Right forelimb (tissue), 1 donor: Measurements from ENCODE around the gene FAM3D.
"Not testable (repeated sequence)": the region's sequence is repeated elsewhere in the genome, so short reads cannot be mapped to it uniquely, and the experiment has no call there.

Experiments used
- DNase-seq: peaks from one replicate; pipeline ENCODE4 v3.0.0-alpha.2; 2018

The FAM3D gene, protein sequence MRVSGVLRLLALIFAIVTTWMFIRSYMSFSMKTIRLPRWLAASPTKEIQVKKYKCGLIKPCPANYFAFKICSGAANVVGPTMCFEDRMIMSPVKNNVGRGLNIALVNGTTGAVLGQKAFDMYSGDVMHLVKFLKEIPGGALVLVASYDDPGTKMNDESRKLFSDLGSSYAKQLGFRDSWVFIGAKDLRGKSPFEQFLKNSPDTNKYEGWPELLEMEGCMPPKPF

DNA sequence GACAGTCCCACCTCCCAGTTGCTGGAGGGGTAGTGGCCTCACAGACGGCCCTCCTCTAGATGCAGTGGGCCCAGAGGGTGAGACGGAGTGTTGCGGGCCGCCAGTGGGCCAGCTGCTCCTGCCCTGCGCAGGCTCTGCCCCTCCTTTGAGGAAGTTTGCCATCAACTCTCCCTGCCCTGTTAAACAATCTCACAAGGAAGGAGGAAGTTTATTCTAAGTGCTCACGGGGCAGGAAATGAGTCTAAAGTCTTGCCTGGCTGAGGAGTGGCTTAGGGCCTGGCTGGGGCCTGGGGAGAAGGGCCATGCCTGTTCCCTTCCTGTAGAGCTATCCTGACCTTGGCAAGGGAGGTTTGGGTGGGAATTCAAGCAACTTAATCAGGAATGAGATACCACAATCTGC is at the start of gene FAM3D:
Gene FAM3D (minus strand): TSS at position 92 of the 400 bp plus-strand sequence. CDS start 11,211 bp downstream, outside the sequence.
- no peak for DNase-seq

DNA sequence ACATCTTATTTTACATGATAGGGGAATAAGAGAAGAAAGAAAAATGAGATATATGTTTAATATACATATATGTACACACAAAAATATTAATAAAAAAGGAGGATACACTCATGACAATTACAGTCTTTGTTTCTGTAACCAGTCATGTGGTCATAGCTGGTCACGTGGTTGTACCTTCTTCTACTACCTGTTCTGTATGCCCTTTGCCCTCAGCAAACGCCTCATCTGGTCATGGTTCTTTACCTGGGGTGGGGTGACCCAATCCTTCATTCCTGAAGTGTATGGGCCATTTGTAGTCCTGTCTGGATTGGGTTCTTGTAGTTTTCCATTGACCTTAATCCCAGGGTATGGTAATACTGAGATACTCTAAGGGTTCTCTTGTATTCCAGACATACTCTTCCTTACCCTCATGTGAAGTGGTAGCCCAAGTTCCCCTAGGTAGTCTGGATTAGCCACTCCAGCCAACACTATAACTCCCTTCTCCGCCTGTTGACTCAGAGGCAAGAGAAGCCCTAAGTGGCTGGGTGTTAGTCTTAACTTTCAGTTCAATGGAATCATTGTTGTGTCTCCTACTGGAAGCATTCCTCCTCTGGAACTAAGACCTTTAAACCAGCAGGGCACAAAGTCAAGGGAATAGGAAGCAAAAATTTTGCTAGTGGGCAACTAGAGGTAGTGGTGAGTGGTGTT is 47.3 kb upstream of the FAM3D start:
- DNase-seq = no peak

DNA sequence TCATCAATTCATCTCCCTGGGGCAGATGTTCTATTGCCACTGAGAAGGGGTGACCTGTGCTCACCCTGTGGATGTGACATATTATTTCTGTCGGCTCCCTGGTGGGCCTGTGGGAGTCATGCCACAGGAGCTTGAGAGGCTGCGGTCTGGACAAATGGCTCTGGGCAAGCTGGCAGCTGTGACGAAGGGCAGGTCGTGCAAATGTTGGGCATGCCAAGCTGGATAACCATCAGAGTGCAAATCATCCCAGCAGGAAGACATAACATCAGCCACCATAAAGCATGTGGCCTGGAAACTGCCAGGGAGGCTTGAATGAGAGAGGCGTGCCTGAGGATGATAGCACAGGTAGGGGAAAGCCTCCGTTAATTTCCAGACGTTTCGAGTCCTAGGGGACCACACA is 45.3 kb upstream of the FAM3D start:
- DNase-seq = no peak

DNA sequence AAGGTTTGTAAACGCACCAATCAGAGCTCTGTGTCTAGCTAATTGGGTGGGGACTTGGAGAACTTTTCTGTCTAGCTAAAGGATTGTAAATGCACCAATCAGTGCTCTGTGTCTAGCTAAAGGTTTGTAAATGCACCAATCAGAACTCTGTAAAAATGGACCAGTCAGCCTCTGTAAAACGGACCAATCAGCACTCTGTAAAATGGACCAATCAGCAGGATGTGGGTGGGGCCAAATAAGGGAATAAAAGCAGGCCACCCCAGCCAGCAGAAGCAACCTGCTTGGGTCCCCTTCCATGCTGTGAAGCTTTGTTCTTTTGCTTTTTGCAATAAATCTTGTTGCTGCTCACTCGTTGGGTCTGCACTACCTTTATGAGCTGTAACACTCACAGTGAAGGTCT is 42.4 kb upstream of the FAM3D start:
- not testable (repeated sequence) for DNase-seq

DNA sequence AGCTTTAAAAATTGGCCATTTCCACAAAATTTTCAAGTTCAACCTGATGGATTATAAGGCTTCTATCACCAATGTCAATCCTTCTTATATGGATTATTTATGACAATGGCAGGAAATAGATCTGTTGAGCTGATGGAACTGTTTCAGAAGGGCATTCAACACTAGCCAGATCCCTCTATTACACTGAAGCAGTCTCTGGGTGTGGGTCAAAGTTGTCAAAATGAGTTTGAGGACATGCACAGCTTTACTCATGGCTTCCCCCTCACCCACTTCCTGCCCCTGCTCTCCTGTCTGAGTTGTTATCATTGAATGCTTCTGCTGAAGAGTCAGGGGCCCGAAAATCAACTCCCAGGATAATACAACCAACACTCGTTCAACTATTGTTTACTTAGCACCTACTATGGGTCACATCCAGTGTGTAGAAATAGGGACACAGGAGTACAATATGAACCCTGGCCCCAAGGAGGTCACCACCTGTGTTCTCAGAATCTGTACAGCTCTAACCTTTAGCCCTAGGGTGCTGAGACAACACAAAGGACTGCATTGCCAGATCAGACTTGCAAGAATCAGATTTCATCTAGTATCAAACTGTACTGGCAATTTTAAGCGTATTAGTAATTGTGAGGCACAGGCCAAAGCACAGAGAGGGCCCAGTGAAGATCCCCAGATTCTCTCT is 41.7 kb upstream of the FAM3D start:
- DNase-seq = no peak

DNA sequence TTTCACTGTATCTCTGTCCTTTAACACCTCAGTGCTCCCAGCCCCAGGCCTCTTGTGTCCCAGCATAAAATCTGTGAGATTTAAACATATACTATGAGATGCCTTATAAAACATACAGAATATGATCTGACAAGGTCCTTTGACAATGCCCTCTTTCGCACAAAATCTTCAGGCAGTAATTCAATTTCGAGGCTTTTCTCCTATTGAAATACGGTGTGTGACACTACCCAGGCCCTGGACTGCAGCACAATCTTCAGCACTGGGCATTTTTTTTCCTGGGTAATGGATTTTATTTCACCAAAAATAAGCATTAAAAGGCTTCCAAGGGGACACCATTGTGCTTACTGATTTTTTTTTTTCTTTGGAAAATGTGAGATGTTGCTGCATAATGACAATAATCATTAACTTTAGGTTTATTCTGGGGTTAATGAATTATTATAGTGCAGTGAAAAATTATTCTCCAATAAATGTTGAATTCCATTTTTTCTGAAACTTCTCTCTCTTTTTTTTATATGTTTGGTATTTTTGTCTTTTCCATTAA is 40.9 kb upstream of the FAM3D start:
- no peak for DNase-seq

DNA sequence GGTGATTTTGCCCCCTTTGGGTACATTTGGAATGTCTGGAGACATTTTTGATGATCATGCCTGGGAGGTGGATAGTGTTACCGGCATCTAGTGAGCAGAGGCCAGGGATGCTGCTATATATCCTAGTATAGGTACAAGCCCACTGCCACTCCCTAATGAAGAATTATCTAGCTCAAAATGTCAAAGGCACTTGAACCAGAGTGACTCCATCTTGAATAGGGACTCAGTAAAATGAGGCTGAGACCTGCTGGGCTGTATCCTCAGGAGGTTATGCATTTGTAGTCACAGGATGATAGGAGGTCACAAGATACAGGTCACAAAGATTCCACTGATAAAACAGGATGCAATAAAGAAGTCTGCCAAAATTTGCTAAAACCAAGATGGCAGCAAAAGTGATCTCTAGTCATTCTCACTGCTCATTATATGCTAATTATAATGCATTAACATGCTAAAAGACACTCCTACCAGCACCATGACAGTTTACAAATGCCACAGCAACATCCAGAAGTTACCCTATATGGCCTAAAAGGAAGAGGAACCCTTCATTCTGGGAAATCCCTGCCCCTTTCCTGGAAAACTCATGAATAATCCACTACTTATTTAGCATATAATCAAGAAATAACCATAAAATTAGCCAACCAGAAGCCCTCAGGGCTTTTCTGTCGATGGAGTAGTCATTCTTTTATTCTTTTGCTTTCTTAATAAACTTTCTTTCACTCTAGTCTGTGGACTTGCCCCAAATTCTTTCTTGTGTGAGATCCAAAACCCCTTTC is 40.0 kb upstream of the FAM3D start:
- no peak for DNase-seq

DNA sequence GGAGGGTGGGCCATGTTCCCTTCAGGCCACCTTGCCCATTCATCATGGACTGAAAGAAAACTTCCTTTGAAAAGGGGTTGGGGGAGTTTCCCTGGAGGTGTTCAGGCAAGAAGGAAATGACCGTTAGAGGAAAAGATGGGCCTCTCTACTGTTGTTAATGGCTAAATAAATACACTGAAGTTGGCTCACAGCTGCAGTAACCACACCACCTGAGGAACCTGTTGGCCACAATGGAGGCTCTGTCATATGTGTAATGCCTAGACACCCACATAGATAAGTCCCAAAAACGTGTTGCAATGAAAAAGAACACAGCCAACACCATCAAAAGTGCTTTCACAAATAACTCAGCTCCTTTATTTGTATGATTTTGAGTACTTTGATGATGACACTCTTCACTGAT is 38.2 kb upstream of the FAM3D start:
- DNase-seq = no peak

DNA sequence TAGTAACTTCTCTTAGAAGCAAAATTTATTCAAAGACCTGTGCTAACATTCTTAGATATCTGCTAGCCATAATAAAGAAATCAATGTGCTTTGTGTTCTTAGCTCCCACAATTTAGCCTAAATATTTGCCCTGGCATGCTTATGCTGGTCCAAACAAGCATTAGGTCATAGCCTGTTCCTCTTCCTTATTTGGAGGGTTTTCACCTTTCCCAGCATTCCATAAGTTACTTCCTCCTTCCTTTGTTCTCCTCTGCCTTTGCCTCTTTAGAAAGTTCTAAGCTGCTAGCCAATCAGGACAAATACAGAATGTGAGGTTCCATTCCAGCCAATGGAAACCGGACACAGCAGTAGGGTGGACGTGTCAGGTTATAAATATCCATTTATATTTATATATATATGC is 37.7 kb upstream of the FAM3D start:
- DNase-seq = not testable (repeated sequence)

DNA sequence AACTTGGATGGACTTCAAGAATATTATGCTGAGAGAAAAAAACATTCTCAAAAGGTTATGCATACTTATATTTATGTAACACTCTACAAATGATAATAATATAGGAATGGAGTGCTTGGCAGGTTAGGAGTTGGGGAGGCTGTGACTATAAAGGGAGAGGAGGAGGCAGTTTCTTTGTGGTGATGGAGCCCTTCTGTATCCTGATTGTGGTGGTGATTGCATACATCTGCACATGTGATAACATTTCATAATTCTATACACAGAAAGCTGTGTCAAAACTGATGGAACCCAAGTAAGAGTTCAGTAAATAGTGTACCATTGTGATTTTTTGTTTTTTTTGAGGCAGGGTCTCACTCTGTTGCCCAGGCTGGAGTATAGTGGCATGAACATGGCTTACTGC is 31.7 kb upstream of the FAM3D start:
- no peak for DNase-seq

DNA sequence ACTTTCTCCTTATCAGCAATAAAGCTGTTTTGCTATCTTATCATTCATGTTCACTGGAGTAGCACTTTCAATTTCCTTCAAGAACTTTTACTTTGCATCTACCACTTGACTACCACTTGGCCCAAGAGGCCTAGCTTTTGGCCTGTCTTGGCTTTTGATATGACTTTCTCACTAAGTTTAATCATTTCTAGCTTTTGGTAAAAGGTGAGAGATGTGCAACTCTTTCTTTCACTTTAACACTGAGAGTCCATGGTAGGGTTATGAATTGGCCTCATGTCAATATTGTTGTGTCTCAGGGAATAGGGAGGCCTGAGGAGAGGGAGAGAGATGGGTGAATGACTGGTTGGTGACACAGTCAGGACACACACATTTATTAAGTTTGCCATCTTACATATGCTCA is 31.0 kb upstream of the FAM3D start:
- DNase-seq = no peak

DNA sequence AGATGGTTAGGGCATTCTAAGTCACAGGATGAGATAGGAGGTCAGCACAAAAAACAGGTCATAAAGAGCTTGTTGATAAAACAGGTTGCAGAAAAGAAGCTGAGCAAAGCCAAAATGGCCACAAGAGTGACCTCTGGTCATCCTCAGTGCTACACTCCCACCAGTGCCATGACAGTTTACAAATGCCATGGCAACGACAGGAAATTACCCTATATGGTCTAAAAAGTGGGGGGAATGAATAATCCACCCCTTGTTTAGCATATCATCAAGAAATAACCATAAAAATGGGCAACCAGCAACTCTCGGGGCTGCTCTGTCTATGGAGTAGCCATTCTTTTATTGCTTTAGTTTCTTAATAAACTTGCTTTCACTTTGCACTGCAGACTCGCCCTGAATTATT is 30.2 kb upstream of the FAM3D start:
- not testable (repeated sequence) for DNase-seq

DNA sequence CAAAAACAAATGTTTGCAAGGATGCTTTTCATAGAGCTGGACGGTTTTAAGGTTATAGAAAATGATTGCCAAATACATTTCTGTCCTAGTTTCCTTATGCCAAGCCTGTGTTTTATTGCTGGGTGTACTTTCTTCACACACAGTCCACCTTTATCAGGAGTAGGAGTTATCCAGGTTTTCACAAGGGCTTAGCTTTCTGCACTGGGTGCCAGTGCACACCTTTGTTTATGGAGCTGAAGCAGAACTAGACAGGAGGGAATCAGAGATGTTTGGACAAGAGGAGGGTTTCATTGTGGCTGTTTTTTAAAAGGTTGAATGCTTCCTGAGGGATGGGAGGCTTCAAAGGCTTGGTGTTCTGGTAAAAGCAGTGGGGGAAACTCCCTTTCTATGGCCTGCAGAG is 29.5 kb upstream of the FAM3D start:
- no peak for DNase-seq

DNA sequence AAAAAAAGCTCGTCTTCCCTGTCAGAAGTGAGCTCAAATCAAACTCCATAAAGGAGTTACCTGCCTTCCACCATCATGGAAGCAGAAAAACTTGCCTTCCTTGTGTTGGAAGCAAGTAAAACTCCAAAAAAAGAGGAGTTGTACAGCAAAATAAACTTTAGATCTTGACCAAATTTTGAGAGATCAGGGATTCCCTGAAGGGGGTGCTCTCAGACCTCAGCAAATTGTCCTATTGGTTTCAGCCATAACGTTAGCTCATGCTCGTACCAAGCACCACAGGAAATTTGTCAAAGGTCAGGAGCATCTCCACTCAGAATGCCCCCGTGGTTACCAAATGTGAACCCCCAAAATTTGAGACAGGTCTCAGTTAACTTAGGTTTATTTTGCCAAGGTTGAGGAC is 28.7 kb upstream of the FAM3D start:
- not testable (repeated sequence) for DNase-seq

DNA sequence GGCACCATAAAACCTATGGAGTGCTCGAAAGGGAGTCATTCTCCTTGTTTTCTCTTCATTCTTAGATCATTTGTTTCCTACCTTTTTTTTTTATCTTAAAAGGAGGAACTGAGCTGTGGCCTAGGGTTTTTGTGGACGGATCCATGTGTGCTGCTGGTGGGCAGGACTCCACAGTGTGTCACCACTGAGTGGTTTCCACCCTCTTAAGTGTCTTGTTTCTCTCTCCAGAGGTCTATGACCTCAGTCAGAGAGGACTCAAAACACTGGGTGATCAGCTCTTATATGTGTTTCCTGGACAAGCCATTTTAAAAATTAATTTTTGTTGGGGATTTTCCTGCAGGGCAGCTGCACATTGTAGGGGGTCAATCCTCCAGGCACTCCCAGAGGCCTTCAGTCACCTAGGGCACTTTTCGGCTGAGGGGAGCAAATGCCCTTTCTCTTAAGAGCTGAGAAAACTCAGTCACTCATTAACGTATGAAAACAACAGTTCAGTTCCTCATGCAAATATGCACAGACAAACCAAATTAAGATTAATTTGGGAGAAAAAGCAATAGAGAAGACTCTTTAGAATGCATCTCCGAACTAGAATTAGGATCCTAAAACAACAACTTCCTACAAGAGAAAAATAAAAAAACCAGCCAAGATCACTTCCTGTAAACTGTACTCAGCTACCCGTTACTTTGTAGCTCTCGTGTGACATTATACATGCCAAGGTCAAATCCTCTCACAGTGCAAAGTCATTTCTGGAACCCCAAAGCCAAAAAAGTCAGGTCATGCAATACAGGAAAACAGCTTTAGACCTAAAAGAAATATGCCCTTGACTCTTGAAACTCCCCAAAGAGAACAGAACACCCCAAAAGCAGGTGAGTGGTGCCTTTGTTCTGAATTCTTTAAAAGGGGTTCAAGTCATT is 27.6 kb upstream of the FAM3D start:
- no peak for DNase-seq

DNA sequence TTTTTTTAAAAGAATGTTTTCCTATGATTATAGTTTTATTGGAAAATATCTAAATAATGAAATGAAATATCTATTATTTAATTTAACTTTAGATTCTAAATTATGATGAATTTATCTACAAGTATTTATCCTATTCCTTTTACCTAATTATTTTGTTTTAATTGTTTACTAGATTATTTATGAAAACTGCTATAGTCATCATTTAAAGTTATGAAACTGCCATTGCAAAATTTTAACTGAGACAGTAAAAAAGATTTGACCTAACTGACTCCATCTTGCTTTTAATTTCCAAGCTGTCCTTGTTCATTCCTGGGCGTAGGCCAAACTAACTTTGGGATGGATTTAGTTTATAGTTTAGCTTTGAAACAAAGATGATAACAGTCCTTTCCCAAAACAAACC is 25.9 kb upstream of the FAM3D start:
- DNase-seq = no peak

DNA sequence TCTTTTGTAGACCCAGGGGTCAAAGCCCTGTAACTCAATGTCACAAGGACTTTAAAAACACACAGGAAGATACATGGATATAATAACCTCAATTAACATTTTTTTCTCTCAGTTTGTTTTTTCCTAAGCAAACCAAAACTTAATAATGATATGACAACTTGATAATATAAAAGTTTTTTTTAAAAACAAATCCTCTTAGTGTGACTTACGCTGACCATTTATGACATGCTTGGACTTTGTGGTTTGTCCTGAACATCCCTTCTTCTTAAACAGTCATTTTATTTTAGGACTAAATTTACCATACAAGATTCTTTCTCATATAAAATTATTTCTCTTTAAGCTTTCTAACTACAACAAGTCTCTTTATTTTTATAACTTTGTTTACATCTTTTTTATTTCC is 25.4 kb upstream of the FAM3D start:
- DNase-seq = no peak

DNA sequence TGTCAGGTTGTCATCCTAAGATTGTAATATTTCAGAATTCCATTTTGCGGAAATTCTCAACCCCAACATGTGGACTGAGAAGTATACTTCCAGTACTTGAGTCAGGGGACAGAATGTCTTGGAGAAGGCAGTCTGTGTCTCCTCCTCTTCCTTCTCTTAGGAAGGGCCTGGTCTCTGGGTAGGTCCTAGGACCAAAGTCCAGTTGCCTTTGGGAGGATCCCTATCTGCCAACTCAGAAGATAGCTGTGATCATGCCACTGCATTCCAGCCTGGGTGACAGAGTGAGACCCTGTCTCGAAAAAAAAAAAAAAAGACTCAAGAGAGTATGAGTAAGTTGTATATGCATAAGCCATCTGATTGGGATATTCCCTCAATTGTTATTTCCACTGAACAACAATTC is 23.9 kb upstream of the FAM3D start:
- DNase-seq = no peak

DNA sequence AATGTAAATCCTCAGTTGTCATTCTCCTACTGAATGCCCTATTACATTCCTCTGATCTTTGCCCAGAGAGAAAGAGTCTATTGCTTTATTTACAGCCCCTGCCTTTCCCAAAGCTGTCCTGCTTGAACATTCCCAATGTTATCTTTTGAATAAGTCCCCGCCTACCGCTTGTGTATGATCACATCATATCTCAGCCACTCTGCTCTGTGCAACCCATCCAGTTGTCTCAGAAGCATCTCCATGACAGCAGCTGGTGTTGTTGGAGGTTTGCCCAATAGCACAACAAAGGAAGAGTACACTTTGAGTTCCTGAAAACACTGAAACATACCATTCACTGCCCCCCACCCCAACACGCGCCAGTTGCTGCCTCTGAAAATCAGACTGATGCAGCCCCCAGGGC is 22.0 kb upstream of the FAM3D start:
- DNase-seq = peak; percentile 61

DNA sequence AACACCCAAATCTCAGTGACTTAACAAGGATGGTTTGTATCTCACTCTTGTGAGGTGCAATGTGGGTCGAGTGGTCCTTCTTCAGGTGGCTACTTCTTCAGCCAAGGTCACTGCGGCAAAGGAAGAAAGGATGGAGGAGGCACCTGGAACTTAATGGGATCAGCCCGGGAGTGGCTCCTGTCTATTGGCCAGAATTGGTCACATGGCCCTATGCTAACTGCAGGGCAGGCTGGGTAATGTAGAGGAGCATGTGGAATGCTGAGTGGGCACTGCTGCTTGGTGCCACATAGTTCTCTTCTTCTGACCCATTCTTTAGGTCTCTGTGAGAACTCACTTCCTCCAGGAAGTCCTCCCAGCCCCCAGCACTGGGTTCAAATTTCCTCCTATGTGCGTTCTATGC is 20.3 kb upstream of the FAM3D start:
- DNase-seq = no peak

DNA sequence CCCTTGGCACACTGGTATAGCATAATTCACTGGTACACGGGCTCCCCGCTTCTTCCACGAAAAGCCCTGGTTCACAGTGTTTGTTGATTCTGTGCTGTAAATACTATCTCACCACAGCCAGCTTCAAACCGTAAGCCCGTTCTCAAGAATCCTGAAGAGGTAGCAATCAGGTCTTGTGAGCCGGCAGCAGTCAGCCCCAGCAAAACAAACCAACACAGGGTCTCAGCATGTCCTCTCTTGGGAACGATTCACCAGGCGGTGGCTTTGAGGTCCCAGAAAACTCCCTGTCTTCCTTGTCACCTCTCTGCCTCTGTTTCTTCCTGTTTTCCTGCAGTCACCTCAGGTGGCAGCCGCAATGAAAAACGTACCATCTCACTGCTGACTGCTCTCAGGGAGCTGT is 19.1 kb upstream of the FAM3D start:
- DNase-seq = no peak

DNA sequence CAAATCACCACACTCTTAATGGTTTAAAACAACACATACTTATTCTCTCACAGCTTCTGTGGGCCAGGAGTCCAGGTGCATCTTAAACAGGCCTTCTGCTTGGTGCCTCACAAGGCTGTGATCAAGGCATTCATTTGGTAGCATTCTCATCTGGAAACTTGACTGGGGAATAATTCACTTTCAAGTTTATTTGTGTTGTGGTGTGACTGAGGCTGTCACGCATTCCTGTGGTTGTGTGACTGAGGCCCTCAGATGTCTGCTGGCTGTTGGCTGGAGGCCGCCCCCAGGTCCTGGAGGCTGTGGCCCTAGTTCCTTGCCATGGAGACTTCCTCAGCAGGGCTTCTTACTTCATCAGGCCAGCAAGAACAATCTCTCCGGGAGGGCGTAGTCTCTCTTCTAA is 16.9 kb upstream of the FAM3D start:
- no peak for DNase-seq
